ENCODE data around the gene IL1RAPL1. TPM values are rescaled to one million over a fixed set of nuclear protein-coding genes. Genes with fewer than 3 reads are reported as not detected.
A peak's percentile ranks its signal among the peaks of the same experiment; 100 is the strongest.

Gene IL1RAPL1
- polyA plus RNA-seq, 1 of the 3 experiments (the other 2 are of a cell fraction): 2.8 TPM

- ChIA-PET POLR2A (no interaction called here), CTCF (no interaction called here)
- no peak overlapping the region for H3K27ac ChIP-seq (ENCODE audit: low read depth in 2 of 2, low read length in 1 of 2)
- no peaks in the 10 kb centered on the region for H3K36me3 ChIP-seq (replicated peaks in 1 of 2; ENCODE audit: control insufficient read depth in 1 of 2, insufficient read depth in 2 of 2, low read length in 1 of 2)
- TF ChIP-seq, protein P1, sequence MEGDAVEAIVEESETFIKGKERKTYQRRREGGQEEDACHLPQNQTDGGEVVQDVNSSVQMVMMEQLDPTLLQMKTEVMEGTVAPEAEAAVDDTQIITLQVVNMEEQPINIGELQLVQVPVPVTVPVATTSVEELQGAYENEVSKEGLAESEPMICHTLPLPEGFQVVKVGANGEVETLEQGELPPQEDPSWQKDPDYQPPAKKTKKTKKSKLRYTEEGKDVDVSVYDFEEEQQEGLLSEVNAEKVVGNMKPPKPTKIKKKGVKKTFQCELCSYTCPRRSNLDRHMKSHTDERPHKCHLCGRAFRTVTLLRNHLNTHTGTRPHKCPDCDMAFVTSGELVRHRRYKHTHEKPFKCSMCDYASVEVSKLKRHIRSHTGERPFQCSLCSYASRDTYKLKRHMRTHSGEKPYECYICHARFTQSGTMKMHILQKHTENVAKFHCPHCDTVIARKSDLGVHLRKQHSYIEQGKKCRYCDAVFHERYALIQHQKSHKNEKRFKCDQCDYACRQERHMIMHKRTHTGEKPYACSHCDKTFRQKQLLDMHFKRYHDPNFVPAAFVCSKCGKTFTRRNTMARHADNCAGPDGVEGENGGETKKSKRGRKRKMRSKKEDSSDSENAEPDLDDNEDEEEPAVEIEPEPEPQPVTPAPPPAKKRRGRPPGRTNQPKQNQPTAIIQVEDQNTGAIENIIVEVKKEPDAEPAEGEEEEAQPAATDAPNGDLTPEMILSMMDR (IDR thresholded peaks at IDR 0.05): no peak
- no peak for TF ChIP-seq IRF3 (IDR thresholded peaks at IDR 0.05; ENCODE audit: low read depth, low read length)
- TF ChIP-seq, protein P2, sequence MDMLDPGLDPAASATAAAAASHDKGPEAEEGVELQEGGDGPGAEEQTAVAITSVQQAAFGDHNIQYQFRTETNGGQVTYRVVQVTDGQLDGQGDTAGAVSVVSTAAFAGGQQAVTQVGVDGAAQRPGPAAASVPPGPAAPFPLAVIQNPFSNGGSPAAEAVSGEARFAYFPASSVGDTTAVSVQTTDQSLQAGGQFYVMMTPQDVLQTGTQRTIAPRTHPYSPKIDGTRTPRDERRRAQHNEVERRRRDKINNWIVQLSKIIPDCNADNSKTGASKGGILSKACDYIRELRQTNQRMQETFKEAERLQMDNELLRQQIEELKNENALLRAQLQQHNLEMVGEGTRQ (IDR thresholded peaks at IDR 0.05; ENCODE audit: borderline replicate concordance, low read depth, low read length): no peak
- TF ChIP-seq RCOR1 (IDR thresholded peaks at IDR 0.05; ENCODE audit: low read length): no peak
- no peak for TF ChIP-seq MEF2A (IDR thresholded peaks at IDR 0.05; ENCODE audit: borderline replicate concordance, low read depth)
- TF ChIP-seq GATA2 (CRISPR knock-in tag; IDR thresholded peaks at IDR 0.05): no peak
- TF ChIP-seq RAD21 (IDR thresholded peaks at IDR 0.05; ENCODE audit: low read length): no peak
- no peak for TF ChIP-seq ELF1 (IDR thresholded peaks at IDR 0.05)
- no peak for TF ChIP-seq NFIC (IDR thresholded peaks at IDR 0.05; ENCODE audit: borderline replicate concordance)
- no peaks in the 10 kb centered on the region for H3K9me2 ChIP-seq
- no peak overlapping the region for H3K9ac ChIP-seq
- no peak for DNase-seq
- no peak overlapping the region for H2AFZ ChIP-seq (ENCODE audit: low read depth)
- H3K4me2 ChIP-seq: no peak overlapping the region
- H3K79me2 ChIP-seq (ENCODE audit: insufficient read depth): no peaks in the 10 kb centered on the region
- no peaks in the 10 kb centered on the region for H4K20me1 ChIP-seq (ENCODE audit: insufficient read depth)
- H3K27me3 ChIP-seq (ENCODE audit: insufficient read depth): no peaks in the 10 kb centered on the region
- H3F3A ChIP-seq (replicated peaks; ENCODE audit: insufficient read depth): no peaks in the 10 kb centered on the region
- H3K4me3 ChIP-seq (ENCODE audit: low read depth in 2 of 2, low read length in 1 of 2): no peak overlapping the region
- no peaks in the 10 kb centered on the region for H3K9me3 ChIP-seq
- no peaks in the 10 kb centered on the region for H3K4me1 ChIP-seq (ENCODE audit: control insufficient read depth in 1 of 2, insufficient read depth in 2 of 2, low read depth in 1 of 2, low read length in 1 of 2)
These were observed 1247.5 kb downstream of the IL1RAPL1 start for GRCh38 chrX:29834764-29835163.

GRCh38 chrX:29841750-29842149 is 1254.5 kb downstream of the IL1RAPL1 start:
- Histone ChIP-seq H2AFZ (ENCODE audit: low read depth) (peak overlapping the region; percentile 81), H4K20me1 (ENCODE audit: insufficient read depth) (no peaks in the 10 kb centered on the region), H3K4me1 (ENCODE audit: control insufficient read depth in 1 of 2, insufficient read depth in 2 of 2, low read depth in 1 of 2, low read length in 1 of 2) (peaks cover 0 to 8% of the 10 kb centered on the region in 2 experiments; a peak in 1 of 4 replicates), H3K9me2 (no peaks in the 10 kb centered on the region), H3K36me3 (replicated peaks in 1 of 2; ENCODE audit: control insufficient read depth in 1 of 2, insufficient read depth in 2 of 2, low read length in 1 of 2) (no peaks in the 10 kb centered on the region), H3K9me3 (no peaks in the 10 kb centered on the region), H3K4me2 (no peak overlapping the region), H3K4me3 (ENCODE audit: low read depth in 2 of 2, low read length in 1 of 2) (no peak overlapping the region), H3F3A (replicated peaks; ENCODE audit: insufficient read depth) (no peaks in the 10 kb centered on the region), H3K27ac (ENCODE audit: low read depth in 2 of 2, low read length in 1 of 2) (peak overlapping the region in 1 of 2 experiments; percentile 36; a peak in 2 of 4 replicates), H3K27me3 (ENCODE audit: insufficient read depth) (no peaks in the 10 kb centered on the region), H3K79me2 (ENCODE audit: insufficient read depth) (no peaks in the 10 kb centered on the region), H3K9ac (no peak overlapping the region)
- TF ChIP-seq GABPA (IDR thresholded peaks at IDR 0.05; ENCODE audit: low read depth) (no peak), MAX (IDR thresholded peaks at IDR 0.05; ENCODE audit: low read depth) (no peak), TAF1 (IDR thresholded peaks at IDR 0.05; ENCODE audit: borderline replicate concordance, low read depth, low read length) (no peak), PBX3 (IDR thresholded peaks at IDR 0.05) (no peak), FOXM1 (IDR thresholded peaks at IDR 0.05; ENCODE audit: low read depth) (no peak), GATA2 (CRISPR knock-in tag; IDR thresholded peaks at IDR 0.05) (no peak), USF1 (IDR thresholded peaks at IDR 0.05; ENCODE audit: borderline replicate concordance, low read depth) (no peak)
- no peak for DNase-seq
- ChIA-PET CTCF (no interaction called here), POLR2A (no interaction called here)
- 48% methylated on average over 3 of the region's 3 CpGs for WGBS (ENCODE audit: low lambda C conversion rate)

Data from SK-N-SH (cell line).